Peyer's patch (tissue), 4 donors: ENCODE results near the gene ZNF555. TPM values are rescaled to one million over a fixed set of nuclear protein-coding genes. Genes with fewer than 3 reads are reported as not detected.
"Not testable (repeated sequence)": the region's sequence is repeated elsewhere in the genome, so short reads cannot be mapped to it uniquely, and the experiment has no call there.

ENCODE experiments used
- DNase-seq, 3 donors: peaks; one replicate each; pipeline ENCODE4 v3.0.0-alpha.2; 2017 to 2019
- H3K27ac ChIP-seq, 4 donors: fragments of 200-600 bp; sonication (generic); one replicate each; pipeline ENCODE4 v1.5.1; 2016 to 2019
- H3K27me3 ChIP-seq, 2 donors: fragments of 200-600 bp; sonication (generic); one replicate each; pipeline ENCODE4 v1.5.1; 2019
- H3K36me3 ChIP-seq, 3 donors: fragments of 200-600 bp; sonication (generic); one replicate each; pipeline ENCODE4 v1.5.1; 2016 to 2019
- H3K4me1 ChIP-seq, 4 donors: fragments of 200-600 bp; sonication (generic); one replicate each; pipeline ENCODE4 v1.5.1; 2016 to 2019
- H3K4me3 ChIP-seq, 4 donors: fragments of 200-600 bp; sonication (generic); 1 replicate in 3 of 4; 2 replicates in 1 of 4; pipeline ENCODE4 v1.5.1; 2016 to 2019; ENCODE audit warnings: mild to moderate bottlenecking in 1 of 4
- H3K9me3 ChIP-seq, 4 donors: fragments of 200-600 bp; sonication (generic); one replicate each; pipeline ENCODE4 v1.5.1; 2016 to 2019; ENCODE audit warnings: mild to moderate bottlenecking in 1 of 4
- POLR2A ChIP-seq, 2 donors: fragments of 450-650 bp; IDR thresholded peaks; one replicate each; pipeline ENCODE4 v1.5.1; 2017; ENCODE audit warnings: antibody characterized with exemption in 2 of 2, mild to moderate bottlenecking in 2 of 2, moderate library complexity in 2 of 2
- total RNA-seq, 4 donors: library from RNA; depleted of rRNA; stranded (reverse); fragments of >200 nt; gene quantifications; one replicate each; pipeline ENCODE4 v1.1.0, GENCODE V29; 2016
- TF ChIP-seq, protein P1 (sequence below), 6 experiments: fragments of 450-650 bp in 4 of 6; fragments of 200-600 bp in 2 of 6; sonication (generic) in 1 of 6; IDR thresholded peaks; one replicate each; pipeline ENCODE4 v1.5.1; 2017 to 2019; ENCODE audit warnings: antibody characterized with exemption in 6 of 6, mild to moderate bottlenecking in 3 of 6, moderate library complexity in 1 of 6

ZNF555 gene
- total RNA-seq, 4 donors from 2014 or later = 4.4 to 5.8 (median 4.4) TPM

DNA sequence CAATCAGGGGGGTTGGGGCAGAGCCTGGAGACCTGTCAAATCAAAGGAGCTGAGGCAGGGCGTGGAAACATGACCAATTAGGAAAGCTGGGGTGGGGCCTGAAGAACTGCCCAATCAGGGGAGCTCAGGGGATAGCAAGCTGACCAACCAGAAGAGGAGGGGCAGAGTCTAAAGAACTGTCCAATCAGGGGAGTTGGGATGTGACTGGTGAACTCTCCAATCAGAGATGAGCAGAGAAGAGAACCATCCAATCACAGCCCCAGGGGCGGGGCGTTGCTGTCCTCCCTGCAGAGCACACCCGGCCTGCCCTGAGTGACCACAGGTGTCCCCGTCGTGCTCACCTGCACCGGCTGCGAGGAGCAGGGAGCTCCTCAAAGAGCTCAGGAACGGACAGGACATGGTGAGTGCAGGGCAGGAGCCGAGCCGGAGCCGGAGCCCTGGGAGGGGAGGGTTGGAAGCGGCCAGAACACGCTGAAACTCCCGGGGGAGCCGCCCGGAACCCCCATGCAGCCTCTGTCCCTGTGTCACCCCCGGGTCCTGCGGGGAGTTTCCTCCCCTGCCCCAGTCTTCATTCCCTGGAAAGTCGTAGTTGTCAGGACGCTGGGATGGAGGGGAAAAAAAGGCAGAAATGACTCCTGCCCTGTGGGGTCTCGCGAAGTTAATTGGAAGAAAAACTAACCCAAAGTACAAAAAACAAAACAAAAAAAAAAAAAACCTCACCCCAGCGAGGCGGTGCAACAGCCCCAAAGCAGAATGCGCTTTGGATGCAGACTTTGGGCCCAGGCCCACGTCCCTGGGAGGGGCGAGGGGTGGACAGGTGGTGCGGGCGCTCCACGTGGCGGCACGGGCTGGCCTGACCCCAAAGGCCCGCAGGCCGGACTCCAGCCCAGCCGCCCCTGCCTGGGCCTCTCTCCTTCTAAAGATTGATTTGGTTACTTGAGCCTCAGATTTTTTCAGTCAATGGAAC is 26.0 kb downstream of the ZNF555 start, which contains the start of gene ZNF556:
Gene ZNF556, plus strand, starts transcription at position 311 of the 967 bp plus-strand sequence. Its CDS starts 87 bp downstream, at position 398.
- Histone ChIP-seq H3K4me3 (no peak within 1 kb of the TSS), H3K4me1 (no peaks in the 10 kb centered on the region)
- DNase-seq = no peak

DNA sequence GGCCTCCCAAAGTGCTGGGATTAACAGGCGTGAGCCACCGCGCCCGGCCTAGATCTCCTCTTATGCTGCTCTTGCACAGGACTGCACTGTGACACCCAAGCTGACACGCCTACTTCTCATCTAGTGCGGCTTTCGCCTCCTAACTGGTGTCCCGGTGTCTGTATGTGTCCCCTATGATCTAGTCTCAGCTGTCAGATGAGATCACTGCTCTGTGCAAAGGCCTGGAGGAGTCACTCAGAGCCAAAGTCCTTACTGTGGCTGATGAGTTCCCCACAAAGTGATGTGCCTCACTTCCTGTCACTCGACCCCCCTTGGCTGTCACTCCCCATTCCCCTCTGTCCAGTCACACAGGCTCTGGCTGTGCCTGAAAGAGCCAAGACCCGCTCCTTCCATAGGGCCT is 28.3 kb downstream of the ZNF555 start:
- Histone ChIP-seq H3K9me3 (no peaks in the 10 kb centered on the region), H3K4me1 (no peaks in the 10 kb centered on the region), H3K27ac (no peak overlapping the region), H3K4me3 (no peak overlapping the region), H3K36me3 (no peaks in the 10 kb centered on the region), H3K27me3 (no peaks in the 10 kb centered on the region)
- no peak for DNase-seq
- TF ChIP-seq, protein P1, sequence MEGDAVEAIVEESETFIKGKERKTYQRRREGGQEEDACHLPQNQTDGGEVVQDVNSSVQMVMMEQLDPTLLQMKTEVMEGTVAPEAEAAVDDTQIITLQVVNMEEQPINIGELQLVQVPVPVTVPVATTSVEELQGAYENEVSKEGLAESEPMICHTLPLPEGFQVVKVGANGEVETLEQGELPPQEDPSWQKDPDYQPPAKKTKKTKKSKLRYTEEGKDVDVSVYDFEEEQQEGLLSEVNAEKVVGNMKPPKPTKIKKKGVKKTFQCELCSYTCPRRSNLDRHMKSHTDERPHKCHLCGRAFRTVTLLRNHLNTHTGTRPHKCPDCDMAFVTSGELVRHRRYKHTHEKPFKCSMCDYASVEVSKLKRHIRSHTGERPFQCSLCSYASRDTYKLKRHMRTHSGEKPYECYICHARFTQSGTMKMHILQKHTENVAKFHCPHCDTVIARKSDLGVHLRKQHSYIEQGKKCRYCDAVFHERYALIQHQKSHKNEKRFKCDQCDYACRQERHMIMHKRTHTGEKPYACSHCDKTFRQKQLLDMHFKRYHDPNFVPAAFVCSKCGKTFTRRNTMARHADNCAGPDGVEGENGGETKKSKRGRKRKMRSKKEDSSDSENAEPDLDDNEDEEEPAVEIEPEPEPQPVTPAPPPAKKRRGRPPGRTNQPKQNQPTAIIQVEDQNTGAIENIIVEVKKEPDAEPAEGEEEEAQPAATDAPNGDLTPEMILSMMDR (IDR thresholded peaks at IDR 0.05) = no peak
- TF ChIP-seq POLR2A (IDR thresholded peaks at IDR 0.05) = no peak

More for the DNA sequence above, 26.0 kb downstream of the ZNF555 start, which contains the start of gene ZNF556:
- no peaks in the 10 kb centered on the region for H3K9me3 ChIP-seq
- TF ChIP-seq POLR2A (IDR thresholded peaks at IDR 0.05) = no peak
- TF ChIP-seq, protein P1 (IDR thresholded peaks at IDR 0.05) = no peak
- no peak within 1 kb of the TSS for H3K27ac ChIP-seq
- H3K36me3 ChIP-seq = no peaks in the 10 kb centered on the region
- H3K27me3 ChIP-seq = no peaks in the 10 kb centered on the region

DNA sequence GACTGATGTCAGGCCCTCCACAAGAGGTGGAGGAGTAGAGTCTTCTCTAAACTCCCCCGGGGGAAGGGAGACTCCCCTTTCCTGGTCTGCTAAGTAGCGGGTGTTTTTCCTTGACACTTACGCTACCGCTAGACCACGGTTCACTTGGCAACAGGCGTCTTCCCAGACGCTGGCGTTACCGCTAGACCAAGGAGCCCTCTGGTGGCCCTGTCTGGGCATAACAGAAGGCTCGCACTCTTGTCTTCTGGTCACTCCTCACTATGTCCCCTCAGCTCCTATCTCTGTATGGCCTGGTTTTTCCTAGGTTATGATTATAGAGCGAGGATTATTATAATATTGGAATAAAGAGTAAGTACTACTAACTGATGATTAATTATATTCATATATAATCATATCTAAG is 30.9 kb downstream of the ZNF555 start:
- not testable (repeated sequence) for H3K27me3 ChIP-seq, H3K4me1 ChIP-seq, H3K27ac ChIP-seq, H3K4me3 ChIP-seq, DNase-seq, H3K36me3 ChIP-seq
- TF ChIP-seq, protein P1 (IDR thresholded peaks at IDR 0.05) = peak in 5 of 6 experiments; percentile 13 to 45 (median 31)
- peaks cover 0 to 11% (median 2%) of the 10 kb centered on the region in 4 donors for H3K9me3 ChIP-seq

DNA sequence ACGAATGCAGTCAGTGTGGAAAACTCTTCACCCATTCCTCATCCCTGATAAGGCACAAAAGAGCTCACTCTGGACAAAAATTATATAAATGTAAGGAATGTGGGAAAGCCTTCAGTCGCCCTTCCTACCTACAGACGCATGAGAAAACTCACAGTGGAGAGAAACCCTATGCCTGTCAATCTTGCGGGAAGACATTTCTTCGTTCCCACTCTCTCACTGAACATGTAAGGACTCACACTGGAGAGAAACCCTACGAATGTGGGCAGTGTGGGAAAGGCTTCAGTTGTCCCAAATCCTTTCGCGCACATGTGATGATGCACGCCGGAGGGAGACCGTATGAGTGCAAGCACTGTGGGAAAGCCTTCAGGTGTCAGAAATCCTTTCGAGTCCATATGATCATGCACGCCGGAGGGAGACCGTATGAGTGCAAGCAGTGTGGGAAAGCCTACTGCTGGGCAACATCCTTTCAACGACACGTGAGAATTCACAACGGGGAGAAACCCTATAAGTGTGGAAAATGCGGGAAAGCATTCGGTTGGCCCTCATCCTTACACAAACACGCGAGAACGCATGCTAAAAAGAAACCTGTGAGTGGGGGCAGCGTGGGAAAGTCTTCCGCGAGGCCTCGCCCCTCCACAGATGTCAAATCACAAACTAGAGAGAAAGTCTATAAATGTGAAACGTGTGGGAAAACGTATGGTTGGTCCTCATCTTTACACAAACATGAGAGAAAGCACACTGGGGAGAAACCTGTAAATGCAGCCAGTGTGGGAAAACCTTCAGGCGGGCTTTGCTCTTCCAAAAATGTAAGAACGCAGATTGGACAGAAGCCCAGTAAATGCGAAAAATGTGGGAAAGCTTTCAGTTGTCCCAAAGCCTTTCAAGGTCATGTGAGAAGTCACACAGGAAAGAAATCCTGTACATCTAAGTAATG is 36.4 kb downstream of the ZNF555 start:
- Histone ChIP-seq H3K4me1 (no peaks in the 10 kb centered on the region), H3K27ac (no peak overlapping the region), H3K4me3 (no peak overlapping the region), H3K9me3 (peaks cover 0 to 29% (median 15%) of the 10 kb centered on the region in 4 donors), H3K27me3 (no peaks in the 10 kb centered on the region), H3K36me3 (no peaks in the 10 kb centered on the region)
- DNase-seq = no peak
- TF ChIP-seq POLR2A (IDR thresholded peaks at IDR 0.05) = no peak
- TF ChIP-seq, protein P1 (IDR thresholded peaks at IDR 0.05) = no peak

DNA sequence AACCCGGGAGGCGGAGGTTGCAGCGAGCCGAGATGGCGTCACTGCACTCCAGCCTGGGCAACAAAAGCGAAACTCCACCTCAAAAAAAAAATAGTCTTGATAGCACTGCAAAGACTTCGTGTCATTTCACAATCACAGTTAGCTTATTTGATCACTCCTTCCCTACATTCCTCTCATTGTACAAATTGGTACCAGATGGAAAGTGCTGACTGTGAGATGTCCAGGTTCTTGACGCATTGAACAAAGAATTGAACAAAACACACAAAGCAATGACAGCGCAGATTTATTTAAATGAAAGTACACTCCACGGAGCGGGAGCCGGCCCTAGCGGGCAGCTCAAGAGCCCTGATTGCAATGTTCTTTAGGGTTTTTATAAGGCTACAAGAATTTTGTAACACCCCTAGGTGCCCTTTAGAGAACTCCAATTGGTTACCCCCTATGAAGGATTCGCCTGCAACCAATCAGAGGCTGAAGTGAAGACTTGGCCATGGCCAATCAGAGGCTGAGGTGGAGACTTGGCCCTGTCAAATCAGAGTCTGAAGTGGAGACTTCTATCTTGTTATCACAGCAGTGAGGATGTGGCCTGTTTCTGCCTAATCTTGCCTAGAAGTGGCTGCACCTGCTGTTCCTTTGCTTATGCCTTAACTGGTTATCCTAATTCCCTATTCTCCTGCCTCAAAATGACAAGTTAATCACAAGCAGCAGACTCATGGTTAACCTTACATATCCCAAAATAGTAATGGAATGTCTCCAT is 42.6 kb downstream of the ZNF555 start:
- peaks cover 0 to 6% (median 1%) of the 10 kb centered on the region in 4 donors for H3K9me3 ChIP-seq

More for the DNA sequence above, 42.6 kb downstream of the ZNF555 start:
- Histone ChIP-seq H3K4me3 (no peak overlapping the region), H3K4me1 (no peaks in the 10 kb centered on the region), H3K36me3 (no peaks in the 10 kb centered on the region), H3K27me3 (no peaks in the 10 kb centered on the region), H3K27ac (no peak overlapping the region)
- DNase-seq = no peak
- TF ChIP-seq, protein P1 (IDR thresholded peaks at IDR 0.05) = no peak
- TF ChIP-seq POLR2A (IDR thresholded peaks at IDR 0.05) = no peak
